Lower leg skin (tissue), 3 donors: ENCODE results near the gene KCTD8.

Experiments
- CTCF ChIP-seq, 3 donors: fragments of 450-650 bp; IDR thresholded peaks; one replicate each; pipeline ENCODE4 v1.5.1; 2016; ENCODE audit warnings: antibody characterized with exemption in 3 of 3, mild to moderate bottlenecking in 3 of 3, moderate library complexity in 2 of 3
- POLR2A ChIP-seq, 2 donors: fragments of 450-650 bp; IDR thresholded peaks; one replicate each; pipeline ENCODE4 v1.6.1; 2016 to 2017; ENCODE audit warnings: antibody characterized with exemption in 2 of 2, mild to moderate bottlenecking in 1 of 2, moderate library complexity in 1 of 2

GRCh38 chr4:44160776-44161367, 287.7 kb downstream of the KCTD8 start:
- TF ChIP-seq POLR2A (IDR thresholded peaks at IDR 0.05), result no peak
- TF ChIP-seq CTCF (IDR thresholded peaks at IDR 0.05), result no peak
